Neuron (in vitro differentiated cells): ENCODE data around the gene UBASH3A.

Experiments
- H2AFZ ChIP-seq: one replicate; pipeline ENCODE4 v1.6.1; 2013; ENCODE audit warnings: low read depth, mild to moderate bottlenecking, inconsistent platforms, low read length, moderate library complexity
- H3K27me3 ChIP-seq: one replicate; pipeline ENCODE4 v1.6.1; 2013; ENCODE audit warnings: low read length; ENCODE audit not compliant: insufficient read depth
- H3K36me3 ChIP-seq: one replicate; pipeline ENCODE4 v1.6.1; 2013; ENCODE audit warnings: low read length; ENCODE audit not compliant: insufficient read depth
- H3K4me1 ChIP-seq: one replicate; pipeline ENCODE4 v1.6.1; 2013; ENCODE audit warnings: low read length; ENCODE audit not compliant: insufficient read depth
- H3K4me3 ChIP-seq: 2 replicates; pipeline ENCODE4 v1.5.1; 2013; ENCODE audit warnings: mild to moderate bottlenecking, low read length, moderate library complexity
- H3K9me3 ChIP-seq: one replicate; pipeline ENCODE4 v1.6.1; 2013; ENCODE audit warnings: low read length

The UBASH3A gene

DNA sequence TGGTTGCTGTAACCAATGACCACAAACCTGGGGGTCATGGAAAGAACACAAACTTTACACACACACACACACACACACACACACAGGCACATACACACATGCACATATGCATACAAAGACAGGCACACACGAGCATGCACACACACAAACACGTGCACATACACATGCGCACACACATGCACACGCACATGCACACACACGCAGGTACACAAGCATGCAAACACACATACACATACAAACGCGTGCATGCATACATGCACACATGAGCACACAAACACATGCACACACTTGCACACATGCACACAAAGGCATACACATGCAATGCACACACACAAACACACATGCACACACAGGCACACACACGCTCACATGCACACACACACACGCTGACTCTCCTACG is 44.0 kb downstream of the UBASH3A start:
- Histone ChIP-seq H3K4me3 (no peak overlapping the region), H2AFZ (no peak overlapping the region), H3K4me1 (no peaks in the 10 kb centered on the region), H3K9me3 (no peaks in the 10 kb centered on the region), H3K27me3 (peaks cover 3% of the 10 kb centered on the region), H3K36me3 (no peaks in the 10 kb centered on the region)

DNA sequence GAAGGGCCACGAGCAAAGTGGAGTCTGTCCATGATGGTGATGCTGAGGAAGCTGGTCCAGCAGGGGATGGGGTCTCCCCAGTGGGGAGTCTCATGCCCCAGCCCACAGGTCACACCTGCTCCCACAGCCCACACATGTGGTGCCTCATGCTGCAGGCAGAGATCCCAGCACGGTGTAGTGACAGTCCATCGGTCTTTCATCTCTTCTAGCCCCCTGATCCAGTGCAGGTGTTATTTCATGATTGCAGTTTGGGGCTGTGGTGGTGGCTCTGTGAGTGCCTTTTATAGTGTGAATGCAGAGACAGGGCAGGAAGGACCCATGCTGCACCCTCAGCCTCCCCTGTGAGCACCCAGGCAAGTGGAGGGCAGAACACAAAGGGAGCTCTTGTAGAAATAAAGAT is 45.0 kb downstream of the UBASH3A start:
- H3K27me3 ChIP-seq: no peaks in the 10 kb centered on the region
- H3K4me3 ChIP-seq: no peak overlapping the region
- no peaks in the 10 kb centered on the region for H3K36me3 ChIP-seq
- no peaks in the 10 kb centered on the region for H3K9me3 ChIP-seq
- H2AFZ ChIP-seq: no peak overlapping the region
- no peaks in the 10 kb centered on the region for H3K4me1 ChIP-seq

- H3K9me3 ChIP-seq: no peaks in the 10 kb centered on the region
- no peak overlapping the region for H3K4me3 ChIP-seq
- no peak overlapping the region for H2AFZ ChIP-seq
- no peaks in the 10 kb centered on the region for H3K36me3 ChIP-seq
- H3K4me1 ChIP-seq: no peaks in the 10 kb centered on the region
- H3K27me3 ChIP-seq: no peaks in the 10 kb centered on the region
These were observed 48.2 kb downstream of the UBASH3A start for GRCh38 chr21:42451941-42452340.

DNA sequence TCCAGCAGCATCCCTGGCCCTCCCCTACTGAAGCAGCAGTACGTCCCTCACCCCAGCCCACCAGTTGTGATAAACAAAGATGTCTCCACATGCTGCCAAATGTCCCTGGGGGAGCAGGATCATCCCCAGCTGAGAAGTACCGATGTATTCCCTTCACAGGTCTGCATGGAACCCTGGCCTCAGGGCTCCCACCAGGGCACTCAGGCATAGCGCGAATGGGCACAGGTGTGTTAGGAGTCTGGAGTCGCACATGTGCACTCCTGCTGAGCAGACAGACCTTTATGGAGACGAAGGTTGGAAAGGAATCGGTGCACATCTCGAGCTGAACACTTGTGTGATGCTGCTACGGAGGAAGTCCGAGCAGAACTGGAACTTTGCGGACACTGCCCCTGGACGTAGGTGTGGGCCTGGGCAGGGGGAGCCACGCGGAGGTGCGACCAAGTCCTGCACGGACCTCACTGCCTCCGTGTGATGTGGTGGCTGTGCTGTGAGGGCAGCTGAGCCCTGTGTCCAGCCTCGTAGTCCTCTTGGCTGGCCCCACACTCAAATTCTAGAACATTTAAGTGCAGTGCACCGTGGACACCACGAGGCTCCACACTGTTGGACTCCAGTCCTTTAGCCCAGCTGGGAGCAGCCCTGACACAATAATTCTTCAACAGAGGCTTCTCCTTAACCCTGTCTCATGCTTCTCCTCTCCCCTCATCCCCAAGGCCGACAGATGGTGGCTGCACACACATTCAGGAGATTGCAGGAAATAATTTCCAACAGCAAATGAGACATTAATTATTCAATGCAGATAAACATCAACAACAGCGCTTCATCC is 48.9 kb downstream of the UBASH3A start:
- Histone ChIP-seq H2AFZ (no peak overlapping the region), H3K4me1 (no peaks in the 10 kb centered on the region), H3K9me3 (no peaks in the 10 kb centered on the region), H3K4me3 (no peak overlapping the region), H3K27me3 (no peaks in the 10 kb centered on the region), H3K36me3 (no peaks in the 10 kb centered on the region)

- H3K9me3 ChIP-seq: no peaks in the 10 kb centered on the region
- no peaks in the 10 kb centered on the region for H3K27me3 ChIP-seq
- no peaks in the 10 kb centered on the region for H3K4me1 ChIP-seq
- no peaks in the 10 kb centered on the region for H3K36me3 ChIP-seq
- H2AFZ ChIP-seq: no peak overlapping the region
- no peak overlapping the region for H3K4me3 ChIP-seq
These were observed 49.7 kb downstream of the UBASH3A start for GRCh38 chr21:42453224-42453985.

DNA sequence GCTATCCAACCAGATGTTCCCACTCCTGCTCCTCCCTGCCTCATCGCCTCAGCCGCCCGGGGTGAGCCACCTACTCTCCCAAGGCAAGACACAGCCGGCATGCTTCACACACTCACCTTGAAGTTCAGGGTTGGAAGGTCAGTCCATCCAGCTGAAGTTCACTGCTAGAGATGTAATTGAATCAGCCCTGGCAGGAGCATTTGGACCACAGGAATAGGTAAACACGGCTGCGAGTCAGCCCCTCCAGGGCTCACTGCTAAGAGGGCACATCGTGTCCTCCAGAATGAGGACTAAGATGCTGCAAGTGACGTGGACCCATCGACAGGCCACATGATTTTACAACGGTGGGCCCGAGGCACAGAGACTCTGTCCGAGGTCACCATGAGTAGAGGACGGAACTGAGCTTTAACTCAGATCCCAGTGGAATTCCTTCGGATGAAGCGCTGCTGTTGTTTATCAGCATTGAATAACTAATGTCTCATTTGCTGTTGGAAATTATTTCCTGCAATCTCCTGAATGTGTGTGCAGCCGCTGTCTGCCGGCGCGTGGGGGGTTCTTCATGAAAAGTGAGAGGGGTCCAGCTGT is 50.4 kb downstream of the UBASH3A start:
- Histone ChIP-seq H3K4me3 (no peak overlapping the region), H3K9me3 (no peaks in the 10 kb centered on the region), H3K4me1 (no peaks in the 10 kb centered on the region), H2AFZ (no peak overlapping the region), H3K36me3 (no peaks in the 10 kb centered on the region), H3K27me3 (no peaks in the 10 kb centered on the region)

DNA sequence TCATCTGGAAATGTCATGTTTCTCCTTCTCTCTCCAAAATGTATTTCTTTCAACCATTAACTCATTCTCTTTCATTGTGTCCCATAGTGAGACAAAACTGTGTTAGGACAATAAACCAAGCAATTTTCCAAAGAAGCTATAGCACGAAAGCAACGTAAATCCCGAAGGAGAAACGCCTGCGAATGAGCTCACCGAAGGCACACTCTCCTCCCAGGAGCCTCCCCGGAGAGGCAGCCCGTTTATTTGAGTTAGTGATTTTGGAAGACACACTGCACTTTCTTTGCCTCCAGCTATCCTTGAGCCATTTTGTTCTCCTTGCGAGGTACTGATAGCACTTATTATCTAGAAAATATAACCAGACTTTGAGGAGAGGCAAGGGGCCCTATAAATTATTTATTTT is 51.1 kb downstream of the UBASH3A start:
- no peaks in the 10 kb centered on the region for H3K4me1 ChIP-seq
- H3K27me3 ChIP-seq: no peaks in the 10 kb centered on the region

GRCh38 chr21:42455196-42455595 is 51.5 kb downstream of the UBASH3A start:
- no peaks in the 10 kb centered on the region for H3K4me1 ChIP-seq
- no peaks in the 10 kb centered on the region for H3K9me3 ChIP-seq
- H2AFZ ChIP-seq: no peak overlapping the region
- H3K36me3 ChIP-seq: no peaks in the 10 kb centered on the region
- no peaks in the 10 kb centered on the region for H3K27me3 ChIP-seq
- H3K4me3 ChIP-seq: no peak overlapping the region

More for the DNA sequence above, 51.1 kb downstream of the UBASH3A start:
- no peak overlapping the region for H3K4me3 ChIP-seq
- no peaks in the 10 kb centered on the region for H3K9me3 ChIP-seq
- no peaks in the 10 kb centered on the region for H3K36me3 ChIP-seq
- no peak overlapping the region for H2AFZ ChIP-seq

DNA sequence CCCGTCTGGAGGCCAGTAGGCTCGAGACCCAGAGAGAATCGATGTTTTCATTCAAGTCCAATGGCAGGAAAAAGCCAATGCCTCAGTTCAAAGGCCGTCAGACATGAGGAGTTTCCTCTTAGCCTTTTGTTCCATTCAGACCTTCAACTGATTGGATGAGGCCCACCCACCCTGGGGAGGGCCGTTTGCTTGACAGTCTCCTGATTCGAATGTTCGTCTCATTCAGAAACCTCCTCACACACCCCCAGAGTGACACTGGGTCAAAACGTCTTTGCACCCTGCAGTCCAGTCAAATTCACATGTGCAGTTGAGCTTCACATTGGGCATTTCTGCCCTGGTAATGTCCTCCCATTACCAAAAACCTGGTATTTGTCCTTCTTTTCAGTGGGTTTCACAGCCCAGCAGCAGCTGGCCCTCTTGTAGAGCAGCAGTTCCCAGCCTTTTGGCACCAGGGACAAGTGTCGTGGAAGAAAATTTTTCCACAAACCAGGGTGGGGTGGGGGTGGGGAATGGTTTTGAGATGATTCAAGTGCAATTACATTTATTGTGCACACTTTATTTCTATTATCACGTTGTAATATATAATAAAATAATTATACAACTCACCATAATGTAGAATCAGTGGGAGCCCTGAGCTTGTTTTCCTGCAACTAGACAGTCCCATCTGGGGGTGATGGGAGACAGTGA is 52.2 kb downstream of the UBASH3A start:
- Histone ChIP-seq H3K27me3 (no peaks in the 10 kb centered on the region), H2AFZ (no peak overlapping the region), H3K36me3 (no peaks in the 10 kb centered on the region), H3K4me1 (no peaks in the 10 kb centered on the region), H3K4me3 (no peak overlapping the region), H3K9me3 (no peaks in the 10 kb centered on the region)

DNA sequence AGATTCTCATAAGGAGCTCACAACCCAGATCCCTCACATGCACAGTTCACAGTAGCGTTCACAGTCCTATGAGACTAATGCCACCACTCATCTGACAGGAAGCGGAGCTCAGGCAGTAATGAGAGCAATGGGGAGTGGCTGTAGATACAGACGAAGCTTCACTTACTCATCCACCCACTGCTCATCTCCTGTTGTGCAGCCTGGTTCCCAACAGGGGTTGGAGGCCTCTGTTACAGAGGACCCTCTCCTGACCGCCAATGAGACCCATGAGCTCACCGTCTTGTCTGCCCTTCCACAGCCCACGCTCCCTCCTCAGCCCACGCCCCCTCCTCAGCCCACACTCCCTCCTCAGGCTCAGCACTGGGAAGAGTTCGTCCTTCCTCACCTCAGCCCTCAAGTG is 52.8 kb downstream of the UBASH3A start:
- Histone ChIP-seq H3K4me3 (no peak overlapping the region), H3K27me3 (no peaks in the 10 kb centered on the region), H3K9me3 (no peaks in the 10 kb centered on the region), H2AFZ (no peak overlapping the region), H3K4me1 (no peaks in the 10 kb centered on the region), H3K36me3 (no peaks in the 10 kb centered on the region)

GRCh38 chr21:42459082-42459460 is 55.4 kb downstream of the UBASH3A start:
- Histone ChIP-seq H3K4me1 (no peaks in the 10 kb centered on the region), H3K4me3 (no peak overlapping the region), H3K36me3 (no peaks in the 10 kb centered on the region), H2AFZ (no peak overlapping the region), H3K9me3 (no peaks in the 10 kb centered on the region), H3K27me3 (no peaks in the 10 kb centered on the region)

GRCh38 chr21:42459546-42460215 is 56.0 kb downstream of the UBASH3A start:
- H2AFZ ChIP-seq: no peak overlapping the region
- no peak overlapping the region for H3K4me3 ChIP-seq
- no peaks in the 10 kb centered on the region for H3K36me3 ChIP-seq
- no peaks in the 10 kb centered on the region for H3K4me1 ChIP-seq
- no peaks in the 10 kb centered on the region for H3K9me3 ChIP-seq
- H3K27me3 ChIP-seq: no peaks in the 10 kb centered on the region
